ENCODE measurements around the gene XK.
A peak's percentile ranks its signal among the peaks of the same experiment; 100 is the strongest.

XK gene

DNA sequence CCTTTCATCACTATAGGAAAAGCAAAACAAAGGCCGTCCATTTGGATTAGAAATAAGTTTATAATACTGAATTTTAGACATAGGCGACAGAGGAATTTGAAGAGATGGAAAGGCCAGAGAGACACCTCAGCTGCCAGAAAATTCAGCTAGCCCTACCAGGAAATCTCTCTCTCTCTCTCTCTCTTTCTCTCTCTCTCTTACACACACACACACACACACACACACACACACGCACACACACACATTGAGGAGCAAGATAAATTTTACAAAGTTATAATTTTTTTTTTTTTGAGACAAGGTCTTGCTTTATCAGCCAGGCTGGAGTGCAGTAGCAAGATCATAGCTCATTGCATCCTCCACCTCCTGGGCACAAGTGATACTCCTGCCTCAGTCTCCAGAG, 1.4 kb downstream of the XK start:
- no peaks in the 10 kb centered on the region for H3F3A ChIP-seq (ENCODE audit: low read depth)
- peaks cover 57% of the 10 kb centered on the region for H3K79me2 ChIP-seq (ENCODE audit: insufficient read depth, low read length)
- no peaks in the 10 kb centered on the region for H3K36me3 ChIP-seq (ENCODE audit: insufficient read depth, low read length)
- no peaks in the 10 kb centered on the region for H4K20me1 ChIP-seq (ENCODE audit: insufficient read depth, low read length, poor library complexity, severe bottlenecking)
- no peak overlapping the region for H2AFZ ChIP-seq (ENCODE audit: low read length)
- TF ChIP-seq EZH2phosphoT487 (IDR thresholded peaks at IDR 0.05; ENCODE audit: borderline replicate concordance), result no peak
- TF ChIP-seq, protein P1, sequence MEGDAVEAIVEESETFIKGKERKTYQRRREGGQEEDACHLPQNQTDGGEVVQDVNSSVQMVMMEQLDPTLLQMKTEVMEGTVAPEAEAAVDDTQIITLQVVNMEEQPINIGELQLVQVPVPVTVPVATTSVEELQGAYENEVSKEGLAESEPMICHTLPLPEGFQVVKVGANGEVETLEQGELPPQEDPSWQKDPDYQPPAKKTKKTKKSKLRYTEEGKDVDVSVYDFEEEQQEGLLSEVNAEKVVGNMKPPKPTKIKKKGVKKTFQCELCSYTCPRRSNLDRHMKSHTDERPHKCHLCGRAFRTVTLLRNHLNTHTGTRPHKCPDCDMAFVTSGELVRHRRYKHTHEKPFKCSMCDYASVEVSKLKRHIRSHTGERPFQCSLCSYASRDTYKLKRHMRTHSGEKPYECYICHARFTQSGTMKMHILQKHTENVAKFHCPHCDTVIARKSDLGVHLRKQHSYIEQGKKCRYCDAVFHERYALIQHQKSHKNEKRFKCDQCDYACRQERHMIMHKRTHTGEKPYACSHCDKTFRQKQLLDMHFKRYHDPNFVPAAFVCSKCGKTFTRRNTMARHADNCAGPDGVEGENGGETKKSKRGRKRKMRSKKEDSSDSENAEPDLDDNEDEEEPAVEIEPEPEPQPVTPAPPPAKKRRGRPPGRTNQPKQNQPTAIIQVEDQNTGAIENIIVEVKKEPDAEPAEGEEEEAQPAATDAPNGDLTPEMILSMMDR (conservative IDR thresholded peaks at IDR 0.05; ENCODE audit: low read length), result no peak
- no peaks in the 10 kb centered on the region for H3K9me3 ChIP-seq (ENCODE audit: insufficient read depth, low read depth, low read length)
- peaks cover 31% of the 10 kb centered on the region for H3K4me1 ChIP-seq (ENCODE audit: insufficient read depth, low read length, poor library complexity, severe bottlenecking)
- peak overlapping the region; percentile 81 for H3K4me2 ChIP-seq (ENCODE audit: low read depth, low read length, poor library complexity, severe bottlenecking)
- no peaks in the 10 kb centered on the region for H3K9me2 ChIP-seq (replicated peaks; ENCODE audit: low read depth, low read length)
- H3K9ac ChIP-seq (ENCODE audit: low read depth, low read length, poor library complexity, severe bottlenecking), result peak overlapping the region; percentile 99
- peak overlapping the region; percentile 99 for H3K4me3 ChIP-seq (ENCODE audit: low read length, poor library complexity, severe bottlenecking)
- H3K27me3 ChIP-seq (ENCODE audit: insufficient read depth, low read length, poor library complexity, severe bottlenecking), result no peaks in the 10 kb centered on the region

DNA sequence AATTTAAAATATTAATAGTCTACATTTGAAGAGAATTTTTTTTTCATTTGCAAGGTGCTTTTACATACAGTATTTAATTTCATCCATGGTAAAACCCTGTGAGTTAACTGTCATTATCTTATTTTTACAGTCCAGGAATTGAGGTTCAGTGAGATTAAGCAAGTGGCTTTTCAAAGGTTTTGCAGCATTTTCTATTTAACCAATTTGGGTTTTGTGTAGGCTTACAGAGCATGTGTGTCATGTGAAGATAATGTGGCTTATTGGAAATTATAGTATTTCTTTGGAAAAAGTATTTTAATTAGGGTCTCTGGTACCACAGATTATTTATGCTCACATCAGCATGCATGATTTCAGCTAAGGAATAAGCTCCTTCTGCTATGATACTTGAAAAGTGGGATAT, 4.5 kb downstream of the XK start:
- H3K9me3 ChIP-seq (ENCODE audit: insufficient read depth, low read depth, low read length), result no peaks in the 10 kb centered on the region
- H3F3A ChIP-seq (ENCODE audit: low read depth), result no peaks in the 10 kb centered on the region
- no peaks in the 10 kb centered on the region for H4K20me1 ChIP-seq (ENCODE audit: insufficient read depth, low read length, poor library complexity, severe bottlenecking)
- H3K9me2 ChIP-seq (replicated peaks; ENCODE audit: low read depth, low read length), result no peaks in the 10 kb centered on the region
- H3K27me3 ChIP-seq (ENCODE audit: insufficient read depth, low read length, poor library complexity, severe bottlenecking), result no peaks in the 10 kb centered on the region
- H3K4me2 ChIP-seq (ENCODE audit: low read depth, low read length, poor library complexity, severe bottlenecking), result peak overlapping the region; percentile 81
- H3K4me3 ChIP-seq (ENCODE audit: low read length, poor library complexity, severe bottlenecking), result peak overlapping the region; percentile 66
- TF ChIP-seq, protein P1 (conservative IDR thresholded peaks at IDR 0.05; ENCODE audit: low read length), result no peak
- no peak for TF ChIP-seq EZH2phosphoT487 (IDR thresholded peaks at IDR 0.05; ENCODE audit: borderline replicate concordance)
- H3K36me3 ChIP-seq (ENCODE audit: insufficient read depth, low read length), result 0 out of 2 replicates have a peak, but pooled peaks cover 4% of the 10 kb centered on the region
- H2AFZ ChIP-seq (ENCODE audit: low read length), result no peak overlapping the region
- peaks cover 71% of the 10 kb centered on the region for H3K79me2 ChIP-seq (ENCODE audit: insufficient read depth, low read length)
- peak overlapping the region; percentile 59 for H3K9ac ChIP-seq (ENCODE audit: low read depth, low read length, poor library complexity, severe bottlenecking)
- peaks cover 28% of the 10 kb centered on the region for H3K4me1 ChIP-seq (ENCODE audit: insufficient read depth, low read length, poor library complexity, severe bottlenecking)

DNA sequence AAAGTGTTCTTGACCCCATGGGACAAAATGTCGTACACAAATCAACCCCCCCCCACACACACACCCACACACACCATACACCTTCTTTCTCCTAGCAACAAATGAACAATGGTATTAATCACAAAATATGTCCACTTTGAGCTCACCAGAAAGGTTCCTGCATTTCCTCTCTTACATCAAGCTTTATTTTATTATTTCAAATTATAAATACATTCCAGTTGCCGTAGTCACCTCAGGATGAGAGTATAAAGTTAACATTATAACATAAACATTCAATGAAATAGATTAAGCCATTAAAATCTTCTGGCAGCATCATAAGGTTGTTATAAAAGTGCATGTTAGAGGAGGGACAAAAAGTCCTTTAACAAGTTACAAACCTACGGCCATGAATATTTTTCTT, 7.3 kb downstream of the XK start:
- no peaks in the 10 kb centered on the region for H3K9me2 ChIP-seq (replicated peaks; ENCODE audit: low read depth, low read length)
- H2AFZ ChIP-seq (ENCODE audit: low read length), result no peak overlapping the region
- H3K36me3 ChIP-seq (ENCODE audit: insufficient read depth, low read length), result peaks cover 9% of the 10 kb centered on the region; the same call in 1 of the 2 replicates
- TF ChIP-seq EZH2phosphoT487 (IDR thresholded peaks at IDR 0.05; ENCODE audit: borderline replicate concordance), result no peak
- TF ChIP-seq, protein P1 (conservative IDR thresholded peaks at IDR 0.05; ENCODE audit: low read length), result no peak
- H3K27me3 ChIP-seq (ENCODE audit: insufficient read depth, low read length, poor library complexity, severe bottlenecking), result no peaks in the 10 kb centered on the region
- H3K4me2 ChIP-seq (ENCODE audit: low read depth, low read length, poor library complexity, severe bottlenecking), result peak overlapping the region; percentile 20
- H3F3A ChIP-seq (ENCODE audit: low read depth), result no peaks in the 10 kb centered on the region
- no peaks in the 10 kb centered on the region for H4K20me1 ChIP-seq (ENCODE audit: insufficient read depth, low read length, poor library complexity, severe bottlenecking)
- H3K79me2 ChIP-seq (ENCODE audit: insufficient read depth, low read length), result peaks cover 73% of the 10 kb centered on the region
- H3K4me1 ChIP-seq (ENCODE audit: insufficient read depth, low read length, poor library complexity, severe bottlenecking), result peaks cover 36% of the 10 kb centered on the region
- no peaks in the 10 kb centered on the region for H3K9me3 ChIP-seq (ENCODE audit: insufficient read depth, low read depth, low read length)
- no peak overlapping the region for H3K9ac ChIP-seq (ENCODE audit: low read depth, low read length, poor library complexity, severe bottlenecking)
- no peak overlapping the region for H3K4me3 ChIP-seq (ENCODE audit: low read length, poor library complexity, severe bottlenecking)

Measured in Loucy (cell line).